GM12872 (cell line): ENCODE results near the gene PEX10.

Experiments
- CTCF ChIP-seq: IDR thresholded peaks from 3 replicates; pipeline ENCODE4 v1.5.1; 2011; ENCODE audit warnings: low read depth, mild to moderate bottlenecking, low read length, moderate library complexity; ENCODE audit not compliant: insufficient read depth

Gene PEX10

DNA sequence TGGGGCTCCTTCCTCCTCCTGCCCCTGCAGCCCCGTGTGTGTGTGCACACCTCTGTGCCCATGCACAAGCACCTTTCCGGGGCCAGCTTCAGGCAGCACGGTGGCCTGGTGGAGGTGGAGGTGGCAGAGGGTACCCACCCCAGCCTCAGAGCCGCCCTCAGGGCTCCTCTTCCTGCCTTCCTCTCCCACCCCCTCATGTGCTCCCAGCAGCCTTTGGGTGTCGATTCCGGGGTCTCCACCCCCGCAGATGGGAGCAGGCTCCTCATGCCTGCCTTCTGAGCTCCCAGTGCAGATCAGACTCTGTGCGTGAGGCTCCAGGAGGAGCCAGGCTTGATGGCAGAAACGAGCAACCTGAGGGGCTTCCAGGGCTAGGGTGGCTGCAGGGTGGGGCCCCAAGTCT, 34.5 kb upstream of the PEX10 start:
- no peak for TF ChIP-seq CTCF

DNA sequence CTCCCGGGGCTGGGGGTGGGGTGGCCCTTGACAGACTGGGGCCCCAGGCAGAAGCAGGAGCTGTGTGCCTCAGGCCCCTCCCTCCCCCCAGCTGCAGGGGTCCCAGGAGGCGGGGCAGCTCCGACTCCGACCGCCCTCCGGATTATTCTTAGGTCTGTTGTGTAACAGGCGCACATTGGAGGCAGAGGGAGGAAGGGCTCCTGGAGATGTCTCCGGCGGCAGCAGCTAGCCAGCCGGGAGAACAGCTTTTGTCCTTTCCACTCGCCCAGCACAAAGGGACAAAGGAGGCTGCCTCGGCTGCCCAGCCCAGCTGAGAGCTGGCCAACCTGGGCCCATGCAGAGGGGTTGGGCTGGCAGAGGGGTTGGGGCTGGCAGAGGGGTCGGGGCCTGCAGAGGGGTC, 34.0 kb upstream of the PEX10 start:
- TF ChIP-seq CTCF: no peak

DNA sequence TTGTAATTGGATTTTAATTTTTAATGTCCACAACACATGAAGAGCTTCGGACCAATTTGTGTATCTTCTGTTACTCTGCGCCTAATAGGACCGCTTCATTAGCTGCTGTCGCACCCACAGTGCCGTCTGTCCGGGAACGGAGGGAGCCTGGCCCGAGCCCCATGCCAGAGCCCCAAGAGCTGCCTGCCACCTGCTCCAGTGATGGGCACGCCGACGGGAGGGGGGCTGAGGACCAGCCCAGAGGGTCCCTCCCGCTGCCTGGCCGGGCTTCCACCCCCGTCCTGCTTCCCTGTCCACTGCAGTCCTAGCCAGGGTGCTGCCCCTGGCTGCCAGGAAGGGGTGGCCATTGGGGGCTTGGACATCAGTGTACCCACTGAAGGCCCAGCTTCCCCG, 33.5 kb upstream of the PEX10 start:
- no peak for TF ChIP-seq CTCF

GRCh38 chr1:2445162-2445822, 32.9 kb upstream of the PEX10 start:
- no peak for TF ChIP-seq CTCF

GRCh38 chr1:2444138-2444591, 31.8 kb upstream of the PEX10 start:
- TF ChIP-seq CTCF: no peak

DNA sequence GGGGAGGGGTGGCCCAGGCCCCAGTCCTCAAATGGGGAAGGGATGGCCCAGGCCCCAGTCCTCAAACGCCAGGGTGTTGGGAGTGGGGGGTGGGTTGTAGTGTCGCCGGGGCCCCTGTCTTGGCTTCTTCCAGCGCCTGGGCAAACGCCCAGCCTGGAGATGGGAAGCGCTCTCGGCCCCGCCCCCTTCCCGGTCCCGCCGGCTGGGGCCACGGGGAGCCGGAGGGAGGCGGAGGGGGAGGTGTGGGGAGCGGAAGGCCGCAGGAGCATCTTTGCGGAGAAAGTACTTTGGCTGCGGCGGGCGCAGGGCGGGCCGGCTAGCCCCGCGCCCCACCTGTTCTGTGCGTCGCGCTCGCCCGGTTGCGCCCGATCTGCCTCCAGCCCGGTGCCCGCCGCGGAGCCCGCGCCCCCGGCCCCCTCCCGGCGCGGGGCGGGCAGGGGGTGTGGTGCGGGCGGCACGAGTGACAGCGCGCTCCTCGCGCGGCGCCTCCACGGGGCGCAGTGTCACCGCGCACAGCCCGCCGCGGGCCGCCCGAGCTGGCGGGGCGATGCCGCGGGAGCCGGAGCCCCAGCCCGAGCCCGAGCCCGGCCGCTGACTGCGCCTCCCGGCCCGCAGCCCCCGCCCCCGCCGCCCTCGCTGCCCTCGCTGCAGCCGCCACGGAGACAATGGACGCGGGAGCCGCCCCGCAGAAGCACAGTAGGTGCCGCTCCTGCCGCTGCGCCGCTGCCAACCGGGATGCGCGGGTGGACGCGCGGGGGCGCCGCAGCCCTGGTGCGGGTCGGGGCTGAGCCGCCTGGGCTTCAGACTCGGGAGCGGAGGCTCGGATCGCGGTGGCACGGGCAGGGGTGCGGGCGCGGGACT, 31.1 kb upstream of the PEX10 start:
- 0 out of 3 replicates have a peak, but pooled peaks have one; percentile 9 for TF ChIP-seq CTCF

DNA sequence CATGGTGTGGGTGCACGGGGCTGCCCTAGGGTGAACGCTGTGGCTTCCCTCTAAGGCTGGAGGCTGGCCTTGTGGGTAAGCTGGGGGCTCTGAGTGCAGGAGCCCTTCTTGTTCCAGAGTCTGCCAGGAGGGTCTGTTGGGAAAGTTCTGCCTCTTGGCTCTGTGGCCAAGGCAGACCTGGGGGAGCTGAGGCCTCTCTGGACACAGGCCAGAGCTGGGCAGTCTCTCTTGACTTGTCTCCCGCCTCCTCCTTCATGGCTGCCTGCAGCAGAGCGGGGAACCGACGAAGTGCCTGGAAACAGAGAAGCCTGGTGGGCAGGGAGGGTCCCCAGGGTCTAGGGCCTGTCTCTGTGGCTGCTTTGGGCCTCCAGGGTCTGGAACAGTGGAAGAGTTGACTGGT, 30.3 kb upstream of the PEX10 start:
- TF ChIP-seq CTCF: no peak
